ENCODE results near the gene LGALSL.

LGALSL gene

GRCh38 chr2:64488050-64488974 lies 34.4 kb downstream of the LGALSL start:
- in situ Hi-C loops (cut with HindIII; ENCODE audit: low sequenced_read_pairs): no loop called here
- peak; percentile 13 for DNase-seq (ENCODE audit: low read depth)
- no peak overlapping the region for H3K4me3 ChIP-seq (ENCODE audit: low read depth, low read length)
- TF ChIP-seq, protein P1, sequence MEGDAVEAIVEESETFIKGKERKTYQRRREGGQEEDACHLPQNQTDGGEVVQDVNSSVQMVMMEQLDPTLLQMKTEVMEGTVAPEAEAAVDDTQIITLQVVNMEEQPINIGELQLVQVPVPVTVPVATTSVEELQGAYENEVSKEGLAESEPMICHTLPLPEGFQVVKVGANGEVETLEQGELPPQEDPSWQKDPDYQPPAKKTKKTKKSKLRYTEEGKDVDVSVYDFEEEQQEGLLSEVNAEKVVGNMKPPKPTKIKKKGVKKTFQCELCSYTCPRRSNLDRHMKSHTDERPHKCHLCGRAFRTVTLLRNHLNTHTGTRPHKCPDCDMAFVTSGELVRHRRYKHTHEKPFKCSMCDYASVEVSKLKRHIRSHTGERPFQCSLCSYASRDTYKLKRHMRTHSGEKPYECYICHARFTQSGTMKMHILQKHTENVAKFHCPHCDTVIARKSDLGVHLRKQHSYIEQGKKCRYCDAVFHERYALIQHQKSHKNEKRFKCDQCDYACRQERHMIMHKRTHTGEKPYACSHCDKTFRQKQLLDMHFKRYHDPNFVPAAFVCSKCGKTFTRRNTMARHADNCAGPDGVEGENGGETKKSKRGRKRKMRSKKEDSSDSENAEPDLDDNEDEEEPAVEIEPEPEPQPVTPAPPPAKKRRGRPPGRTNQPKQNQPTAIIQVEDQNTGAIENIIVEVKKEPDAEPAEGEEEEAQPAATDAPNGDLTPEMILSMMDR (IDR thresholded peaks at IDR 0.05; ENCODE audit: low read depth, low read length, missing control alignments): peak; percentile 95

DNA sequence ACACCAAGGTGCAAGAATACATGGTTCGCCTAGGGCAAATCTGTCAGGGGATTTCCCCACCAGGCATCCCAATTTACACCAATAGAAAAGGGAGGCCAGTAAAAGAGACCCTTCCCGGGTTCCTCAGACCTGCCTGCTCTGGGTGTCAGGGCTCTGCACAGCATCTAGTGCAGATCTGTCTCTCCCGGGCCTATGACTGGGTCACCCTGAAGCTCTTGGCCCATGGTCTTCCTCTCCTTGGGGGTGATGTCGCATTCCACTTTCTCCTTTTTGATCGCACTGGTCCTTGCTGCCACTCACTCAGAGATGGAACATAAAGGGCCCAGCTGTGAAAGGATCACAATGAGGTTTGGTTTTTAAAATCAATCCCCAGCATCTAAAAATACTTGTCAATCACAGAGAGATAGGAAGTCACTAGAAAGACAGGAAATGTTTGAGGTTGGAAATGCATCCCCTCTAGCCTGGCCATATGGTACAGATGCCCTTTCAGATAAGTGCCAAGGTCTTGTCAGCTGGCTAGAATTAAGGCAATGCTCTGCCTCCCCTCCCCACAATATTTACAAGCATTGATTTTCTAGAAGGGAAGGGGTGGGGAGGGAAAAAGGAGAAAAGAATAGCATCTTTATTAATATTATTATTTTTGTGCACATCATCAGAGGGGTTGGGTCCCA lies 35.3 kb downstream of the LGALSL start:
- no peak overlapping the region for H3K4me3 ChIP-seq (ENCODE audit: low read depth, low read length)
- in situ Hi-C loops (cut with HindIII; ENCODE audit: low sequenced_read_pairs): no loop called here
- TF ChIP-seq, protein P1 (IDR thresholded peaks at IDR 0.05; ENCODE audit: low read depth, low read length, missing control alignments): no peak
- no peak for DNase-seq (ENCODE audit: low read depth)

- DNase-seq (ENCODE audit: low read depth): no peak
- in situ Hi-C loops (cut with HindIII; ENCODE audit: low sequenced_read_pairs): no loop called here
- TF ChIP-seq, protein P1 (IDR thresholded peaks at IDR 0.05; ENCODE audit: low read depth, low read length, missing control alignments): no peak
- no peak overlapping the region for H3K4me3 ChIP-seq (ENCODE audit: low read depth, low read length)
Measured at GRCh38 chr2:64491426-64491825, 37.5 kb downstream of the LGALSL start.

GRCh38 chr2:64492272-64492671 lies 38.3 kb downstream of the LGALSL start:
- no peak overlapping the region for H3K4me3 ChIP-seq (ENCODE audit: low read depth, low read length)
- TF ChIP-seq, protein P1 (IDR thresholded peaks at IDR 0.05; ENCODE audit: low read depth, low read length, missing control alignments): no peak
- DNase-seq (ENCODE audit: low read depth): no peak
- in situ Hi-C loops (cut with HindIII; ENCODE audit: low sequenced_read_pairs): no loop called here

DNA sequence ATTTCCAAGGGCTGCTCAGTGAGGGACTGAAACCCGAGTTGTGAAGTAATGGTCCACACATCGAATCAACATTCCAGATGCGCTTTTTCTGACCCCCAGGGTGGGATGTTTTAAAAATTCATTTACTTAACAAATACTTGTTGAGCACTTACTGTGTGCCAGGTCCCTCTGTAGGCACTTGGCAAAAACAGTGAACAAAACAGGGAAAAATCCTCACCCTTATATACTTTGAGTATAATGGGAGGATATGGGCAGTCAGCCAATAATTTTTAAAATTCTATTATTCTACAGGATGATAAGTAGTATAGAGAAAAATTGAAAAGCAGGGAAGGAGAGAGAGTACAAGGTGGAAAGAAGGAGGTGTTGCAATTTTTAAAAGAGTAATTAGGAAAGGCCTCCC lies 38.9 kb downstream of the LGALSL start:
- no peak overlapping the region for H3K4me3 ChIP-seq (ENCODE audit: low read depth, low read length)
- DNase-seq (ENCODE audit: low read depth): no peak
- in situ Hi-C loops (cut with HindIII; ENCODE audit: low sequenced_read_pairs): no loop called here
- TF ChIP-seq, protein P1 (IDR thresholded peaks at IDR 0.05; ENCODE audit: low read depth, low read length, missing control alignments): no peak

DNA sequence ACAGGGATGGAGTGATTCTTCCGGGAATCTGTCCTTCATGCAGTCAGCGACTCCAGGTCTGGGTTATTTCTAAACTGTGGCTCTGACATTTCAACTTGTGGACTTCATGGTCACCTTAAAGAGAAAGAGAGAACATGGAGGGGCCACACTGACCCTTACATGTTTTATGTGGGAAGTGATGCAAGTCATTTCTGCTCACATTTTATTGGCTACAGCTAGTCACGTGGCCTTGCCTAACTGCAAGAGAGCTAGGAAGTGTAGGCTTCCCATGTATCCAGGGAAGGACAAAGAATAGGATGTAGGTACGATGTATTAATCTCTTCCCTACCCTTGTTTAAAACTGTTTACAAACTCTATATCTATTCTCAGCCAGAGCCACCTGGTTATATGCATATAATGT lies 39.8 kb downstream of the LGALSL start:
- in situ Hi-C loops (cut with HindIII; ENCODE audit: low sequenced_read_pairs): no loop called here
- H3K4me3 ChIP-seq (ENCODE audit: low read depth, low read length): no peak overlapping the region
- TF ChIP-seq, protein P1 (IDR thresholded peaks at IDR 0.05; ENCODE audit: low read depth, low read length, missing control alignments): no peak
- no peak for DNase-seq (ENCODE audit: low read depth)
